GM12872 (cell line): ENCODE measurements around the gene RAB31.

Experiments
- TF ChIP-seq, protein P1 (sequence below): IDR thresholded peaks from 3 replicates; pipeline ENCODE4 v1.5.1; 2011; ENCODE audit warnings: low read depth, mild to moderate bottlenecking, low read length, moderate library complexity; ENCODE audit not compliant: insufficient read depth

The RAB31 gene

DNA sequence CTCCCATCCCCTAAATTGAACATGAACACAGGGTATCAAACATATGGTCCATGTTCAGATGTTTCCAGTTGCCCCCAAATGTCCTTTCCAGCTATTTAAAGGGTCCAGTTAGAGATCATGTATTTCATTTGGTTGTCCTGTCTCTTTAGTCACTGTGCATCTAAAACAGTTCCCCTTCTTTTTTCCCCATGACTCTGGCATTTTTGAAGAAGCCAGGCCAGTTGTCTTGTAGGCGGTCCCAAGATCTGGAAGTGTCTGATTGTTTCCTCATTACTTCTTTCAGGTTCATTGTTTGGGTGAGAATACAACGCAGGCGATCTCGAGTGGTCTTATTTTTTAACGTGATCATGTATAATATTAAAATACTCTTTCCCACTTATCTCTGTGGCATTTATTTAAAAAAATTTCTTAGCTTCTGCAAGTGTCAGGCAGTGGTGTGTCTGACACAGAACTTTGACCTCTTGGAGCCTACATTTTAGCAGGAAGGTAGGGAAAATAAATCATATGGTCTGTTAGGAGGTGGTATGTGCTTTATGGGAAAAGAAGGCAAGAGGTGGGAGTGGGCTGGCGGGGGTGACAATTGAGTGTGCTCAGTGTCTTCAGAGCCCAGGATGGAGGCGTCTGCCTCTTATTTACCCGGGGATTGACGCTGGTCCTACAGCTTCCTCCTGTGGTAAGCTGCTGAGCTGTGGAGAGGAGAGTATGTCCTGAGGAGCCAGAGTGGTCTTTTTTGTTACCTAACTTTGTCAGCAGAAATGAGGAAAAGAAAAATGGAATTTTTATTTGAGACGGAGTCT is 8.1 kb downstream of the RAB31 start:
- TF ChIP-seq, protein P1, sequence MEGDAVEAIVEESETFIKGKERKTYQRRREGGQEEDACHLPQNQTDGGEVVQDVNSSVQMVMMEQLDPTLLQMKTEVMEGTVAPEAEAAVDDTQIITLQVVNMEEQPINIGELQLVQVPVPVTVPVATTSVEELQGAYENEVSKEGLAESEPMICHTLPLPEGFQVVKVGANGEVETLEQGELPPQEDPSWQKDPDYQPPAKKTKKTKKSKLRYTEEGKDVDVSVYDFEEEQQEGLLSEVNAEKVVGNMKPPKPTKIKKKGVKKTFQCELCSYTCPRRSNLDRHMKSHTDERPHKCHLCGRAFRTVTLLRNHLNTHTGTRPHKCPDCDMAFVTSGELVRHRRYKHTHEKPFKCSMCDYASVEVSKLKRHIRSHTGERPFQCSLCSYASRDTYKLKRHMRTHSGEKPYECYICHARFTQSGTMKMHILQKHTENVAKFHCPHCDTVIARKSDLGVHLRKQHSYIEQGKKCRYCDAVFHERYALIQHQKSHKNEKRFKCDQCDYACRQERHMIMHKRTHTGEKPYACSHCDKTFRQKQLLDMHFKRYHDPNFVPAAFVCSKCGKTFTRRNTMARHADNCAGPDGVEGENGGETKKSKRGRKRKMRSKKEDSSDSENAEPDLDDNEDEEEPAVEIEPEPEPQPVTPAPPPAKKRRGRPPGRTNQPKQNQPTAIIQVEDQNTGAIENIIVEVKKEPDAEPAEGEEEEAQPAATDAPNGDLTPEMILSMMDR, result no peak

DNA sequence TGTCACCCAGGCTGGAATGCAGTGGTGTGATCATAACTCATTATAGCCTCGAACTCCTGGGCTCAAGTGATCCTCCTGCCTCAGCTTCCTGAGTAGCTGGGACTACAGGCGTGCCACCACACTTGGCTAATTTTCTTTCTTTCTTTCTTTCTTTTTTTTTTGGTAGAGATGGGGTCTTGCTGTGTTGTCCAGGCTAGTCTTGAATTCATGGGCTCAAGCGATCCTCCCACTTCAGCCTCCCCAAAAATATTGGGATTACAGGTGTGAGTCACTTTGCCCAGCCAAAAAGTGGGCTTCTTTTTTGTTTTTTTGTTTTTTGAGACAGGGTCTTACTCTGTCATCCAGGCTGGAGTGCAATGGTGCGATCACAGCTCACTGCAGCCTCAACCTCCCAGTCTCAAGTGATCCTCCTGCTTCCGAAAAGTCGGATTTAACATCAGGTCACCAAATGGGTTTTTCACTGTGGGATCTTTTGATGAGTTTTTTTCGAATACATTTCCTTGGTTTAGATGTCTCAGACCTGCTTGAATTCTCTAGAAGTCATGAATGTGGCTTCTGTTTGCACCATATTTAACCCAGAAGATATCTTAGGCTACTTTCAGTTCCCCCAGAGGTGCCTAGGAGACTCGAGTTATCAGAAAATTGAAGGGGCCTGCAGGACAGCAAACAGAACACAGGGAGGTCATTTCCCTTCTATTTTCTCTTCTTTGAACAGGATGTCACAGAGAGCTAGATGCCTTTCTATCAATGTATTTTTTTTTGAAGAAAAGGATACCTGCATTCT is 8.9 kb downstream of the RAB31 start:
- TF ChIP-seq, protein P1, result no peak

DNA sequence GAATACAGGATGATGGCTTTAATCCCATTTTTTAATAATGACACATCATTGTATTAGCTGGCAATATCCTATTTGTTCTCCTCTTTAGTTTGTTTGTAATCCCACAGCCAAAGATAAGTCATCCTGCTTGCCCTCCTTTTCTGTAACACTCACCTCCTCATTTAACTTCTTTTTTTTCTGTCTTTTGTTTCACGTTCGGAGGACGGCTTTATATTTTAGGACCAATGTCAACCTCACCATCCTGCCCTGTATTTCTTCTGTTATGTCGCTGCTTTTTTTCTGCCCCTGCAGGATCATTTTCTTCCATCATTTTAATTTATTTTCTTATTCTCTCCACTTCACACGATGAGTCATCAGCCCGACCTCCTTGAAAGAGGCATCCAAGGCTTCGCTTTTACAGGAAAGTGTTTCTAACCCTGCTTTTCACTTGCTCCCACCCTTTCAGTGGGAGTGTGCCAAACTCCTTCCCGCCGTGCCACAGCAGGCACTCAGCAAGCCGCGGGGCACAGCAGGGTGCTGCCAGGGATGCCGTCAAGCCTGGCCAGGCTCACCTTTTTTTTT is 11.4 kb downstream of the RAB31 start:
- TF ChIP-seq, protein P1, result no peak

DNA sequence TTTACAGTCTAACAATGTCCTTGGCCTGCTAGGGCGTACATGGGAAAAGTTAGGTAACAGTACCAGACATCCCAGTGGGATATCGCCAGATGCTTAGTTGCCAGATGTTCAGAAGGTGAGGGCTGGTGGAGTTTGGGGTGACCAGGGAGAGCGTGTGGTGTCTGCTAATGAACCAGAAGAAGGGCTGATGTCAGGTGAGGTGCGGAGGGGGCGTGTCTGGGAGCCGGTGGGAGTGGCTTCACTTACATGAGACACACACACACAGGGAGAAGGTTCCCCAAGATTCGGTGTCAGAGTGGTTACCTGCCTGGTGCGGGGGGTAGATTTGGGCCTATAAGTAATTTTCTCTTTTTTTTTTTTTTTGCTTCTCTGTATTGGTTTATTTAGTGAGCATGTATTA is 12.2 kb downstream of the RAB31 start:
- TF ChIP-seq, protein P1, result no peak

DNA sequence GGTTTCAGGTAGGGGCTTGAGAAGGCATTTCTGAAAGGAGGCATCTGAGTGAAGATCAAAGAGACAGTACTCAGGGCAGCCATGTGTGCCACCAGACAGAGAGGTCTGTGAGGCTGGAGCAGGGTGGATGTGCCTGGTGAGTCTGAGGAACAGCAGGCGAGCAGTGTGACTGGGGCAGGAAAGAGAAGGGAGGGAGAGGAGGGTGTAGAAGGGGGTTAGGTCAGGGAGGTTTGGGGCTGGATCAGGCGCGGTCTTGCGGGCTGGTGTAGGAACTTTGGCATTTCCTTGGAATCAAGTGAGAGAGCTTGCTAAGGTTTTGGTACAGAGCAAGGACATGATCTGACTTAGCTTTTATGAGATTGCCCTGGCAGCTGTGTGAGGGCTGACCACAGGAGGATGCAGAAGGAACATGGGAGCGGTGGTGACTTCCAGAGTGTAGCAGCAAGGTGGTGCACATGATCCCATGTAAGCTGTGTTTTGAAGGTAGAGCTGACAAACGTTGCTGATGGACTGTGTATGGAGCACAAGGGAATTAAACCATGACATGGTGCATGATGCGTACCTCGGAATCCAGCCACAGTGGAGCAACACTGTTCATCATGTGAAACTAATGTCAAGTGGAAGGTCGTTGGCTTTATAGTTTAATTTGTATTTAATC is 13.9 kb downstream of the RAB31 start:
- TF ChIP-seq, protein P1, result no peak

DNA sequence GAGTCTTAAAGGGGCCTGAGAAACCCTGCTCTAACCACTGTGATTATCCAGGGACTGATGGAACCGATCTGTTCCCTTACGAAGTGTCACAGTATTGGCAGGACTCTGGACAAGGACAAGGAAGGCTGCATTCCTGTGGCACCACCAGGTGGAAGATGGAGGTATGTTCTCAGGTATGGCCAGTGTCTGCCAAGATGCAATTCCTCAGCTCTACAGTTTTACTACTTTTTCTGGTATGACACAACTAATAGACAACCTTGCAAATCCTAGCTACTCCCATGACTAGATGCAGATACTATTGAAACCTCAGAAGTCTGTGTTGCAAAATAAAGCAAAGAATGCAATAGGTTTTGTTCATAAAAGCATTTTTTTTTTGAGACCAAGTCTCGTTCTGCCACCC is 14.6 kb downstream of the RAB31 start:
- TF ChIP-seq, protein P1, result peak; percentile 47; the same call in 2 of the 3 replicates
